ENCODE results near the gene C16orf54.
"Not testable (repeated sequence)": the region's sequence is repeated elsewhere in the genome, so short reads cannot be mapped to it uniquely, and the experiment has no call there.

The C16orf54 gene

GRCh38 chr16:29739927-29740629, 5.7 kb downstream of the C16orf54 start:
- not testable (repeated sequence) for FAIRE-seq

DNA sequence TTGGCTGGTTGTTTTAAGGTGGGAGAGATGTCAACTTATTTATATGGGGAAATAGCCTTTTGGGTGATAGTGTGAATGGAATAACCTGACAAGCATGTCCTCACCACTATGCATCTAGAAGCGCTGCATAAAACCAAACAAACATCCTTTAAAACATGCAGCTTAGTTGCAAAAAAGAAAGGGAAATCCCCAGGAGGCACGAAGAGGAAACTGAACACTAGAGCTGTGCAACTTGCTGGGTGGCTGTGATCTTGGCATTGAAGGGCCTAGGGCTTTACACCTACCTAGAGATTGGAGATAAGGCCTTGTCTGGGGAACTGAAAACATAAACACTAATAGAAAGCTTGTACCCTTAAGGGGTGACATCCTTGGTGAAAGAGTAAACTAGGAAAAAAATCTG, 7.3 kb downstream of the C16orf54 start:
- FAIRE-seq = no peak

DNA sequence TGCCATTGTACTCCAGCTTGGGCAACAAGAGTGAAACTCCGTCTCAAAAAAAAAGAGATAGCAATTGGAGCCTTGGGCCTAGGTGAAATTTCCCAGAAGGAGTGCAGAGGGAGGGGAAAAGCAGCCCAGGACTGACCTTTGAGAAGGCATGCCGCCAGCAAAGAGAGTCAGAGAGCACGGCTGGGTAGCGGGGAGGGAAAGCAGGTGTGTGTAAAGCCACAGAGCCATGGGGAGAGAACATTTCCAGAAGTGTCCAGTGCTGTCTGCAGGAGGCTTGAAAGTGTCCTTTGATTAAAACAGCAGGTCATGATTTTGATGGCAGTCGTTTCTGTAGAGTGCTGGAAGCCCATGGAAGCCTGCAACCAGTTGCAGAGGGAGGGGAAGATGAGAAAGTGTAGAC, 8.1 kb downstream of the C16orf54 start:
- no peak for FAIRE-seq

DNA sequence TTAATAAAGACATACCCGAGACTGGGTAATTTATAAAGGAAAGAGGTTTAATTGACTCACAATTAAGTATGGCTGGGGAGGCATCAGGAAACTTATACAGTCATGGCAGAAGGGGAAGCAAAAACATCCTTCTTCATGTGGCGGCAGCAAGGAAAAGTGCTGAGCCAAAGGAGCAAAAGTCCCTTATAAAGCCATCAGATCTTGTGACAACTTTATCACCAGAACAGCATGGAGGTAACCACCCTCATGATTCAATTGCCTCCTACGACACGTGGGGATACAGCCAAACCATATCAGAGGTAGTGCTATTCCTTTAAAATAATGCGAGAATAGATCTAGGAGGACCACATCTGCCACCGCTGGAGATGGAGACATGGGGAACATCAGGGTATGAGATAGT, 9.0 kb downstream of the C16orf54 start:
- FAIRE-seq = no peak

DNA sequence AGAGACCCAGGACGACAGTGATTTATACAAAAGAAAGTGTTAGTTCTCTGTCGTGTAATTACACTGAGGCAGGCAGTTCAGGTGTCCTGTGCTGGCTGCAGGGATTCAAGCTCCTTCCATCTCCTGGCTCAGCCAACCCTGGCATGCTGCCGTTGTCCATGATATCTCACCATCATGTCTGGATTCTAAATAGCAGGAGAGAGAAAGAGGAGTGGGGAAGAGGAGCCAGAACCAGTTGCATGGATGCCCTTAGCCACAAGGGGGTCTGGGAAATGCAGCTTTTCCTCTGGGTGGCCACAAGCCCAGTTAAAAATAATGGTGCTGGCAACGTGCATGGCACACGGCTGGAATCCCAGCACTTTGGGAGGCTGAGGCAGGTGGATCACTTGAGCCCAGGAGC, 9.7 kb downstream of the C16orf54 start:
- FAIRE-seq = no peak

DNA sequence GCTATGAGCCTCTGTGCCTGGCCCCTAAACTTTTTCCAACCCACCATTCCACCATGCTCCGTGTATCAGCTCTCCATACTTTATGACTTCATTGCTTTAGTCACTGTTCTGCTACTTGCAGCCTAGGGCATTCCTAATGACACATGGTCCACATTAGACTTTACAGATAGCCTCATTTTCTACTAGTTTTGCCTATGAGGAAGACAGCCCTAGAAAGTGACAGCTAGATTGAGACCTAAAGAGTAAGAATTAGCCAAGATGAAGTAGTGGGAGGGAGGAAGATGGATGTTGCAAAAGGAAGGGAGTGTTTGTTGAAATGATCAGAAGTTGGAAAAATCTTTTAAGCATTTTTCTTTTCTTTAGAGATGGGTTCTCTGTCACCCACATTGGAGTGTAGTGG, 11.0 kb downstream of the C16orf54 start:
- no peak for FAIRE-seq

DNA sequence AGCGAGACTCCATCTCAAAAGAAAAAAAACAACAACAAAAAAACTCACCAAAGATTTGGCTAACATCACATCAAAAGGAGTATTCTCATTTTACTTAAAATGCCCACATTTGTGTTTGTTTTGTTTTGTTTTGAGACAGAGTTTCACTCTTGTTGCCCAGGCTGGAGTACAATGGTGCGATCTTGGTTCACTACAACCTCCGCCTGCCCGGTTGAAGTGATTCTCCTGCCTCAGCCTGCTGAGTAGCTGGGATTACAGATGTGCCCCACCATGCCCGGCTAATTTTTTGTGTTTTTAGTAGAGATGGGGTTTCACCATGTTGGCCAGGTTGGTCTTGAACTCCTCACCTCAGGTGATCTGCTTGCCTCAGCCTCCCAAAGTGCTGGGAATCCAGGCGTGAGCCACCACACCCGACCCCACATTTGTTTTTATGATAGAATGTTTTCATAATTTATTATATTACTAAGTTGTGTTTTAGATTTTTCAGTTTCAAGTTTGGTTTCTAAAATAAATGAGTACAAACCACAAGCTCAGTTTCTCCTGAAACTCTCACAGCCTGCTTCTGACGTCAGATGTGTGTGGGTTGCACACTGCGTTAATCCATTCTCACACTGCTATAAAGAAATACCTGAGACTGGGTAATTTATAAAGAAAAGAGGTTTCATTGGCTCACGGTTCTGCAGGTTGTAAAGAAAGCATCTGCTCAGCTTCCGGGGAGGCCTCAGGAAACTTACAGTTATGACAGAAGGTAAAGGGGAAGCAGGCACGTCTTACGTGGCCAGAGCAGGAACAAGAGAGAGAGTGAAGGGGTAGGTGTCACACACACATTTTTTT, 13.8 kb downstream of the C16orf54 start:
- not testable (repeated sequence) for FAIRE-seq

DNA sequence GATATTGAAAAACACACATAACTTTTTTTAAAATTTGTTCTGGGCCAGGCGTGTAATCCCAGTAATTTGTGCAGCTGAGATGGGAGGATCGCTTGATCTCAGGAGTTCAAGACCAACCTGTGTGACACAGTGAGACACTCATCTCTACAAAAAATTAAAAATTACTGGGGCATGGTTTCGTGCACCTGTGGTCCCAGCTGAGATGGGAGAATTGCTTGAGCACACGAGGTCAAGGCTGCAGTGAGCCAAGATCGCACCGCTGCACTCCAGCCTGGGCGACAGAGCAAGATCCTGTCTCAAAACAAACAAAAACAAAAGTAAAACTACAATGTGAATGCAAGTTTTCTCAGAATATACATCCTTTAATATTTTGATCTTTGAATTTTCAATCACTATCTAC, 15.1 kb downstream of the C16orf54 start:
- no peak for FAIRE-seq

- no peak for FAIRE-seq
Measured at GRCh38 chr16:29729116-29729521, 16.7 kb downstream of the C16orf54 start.

DNA sequence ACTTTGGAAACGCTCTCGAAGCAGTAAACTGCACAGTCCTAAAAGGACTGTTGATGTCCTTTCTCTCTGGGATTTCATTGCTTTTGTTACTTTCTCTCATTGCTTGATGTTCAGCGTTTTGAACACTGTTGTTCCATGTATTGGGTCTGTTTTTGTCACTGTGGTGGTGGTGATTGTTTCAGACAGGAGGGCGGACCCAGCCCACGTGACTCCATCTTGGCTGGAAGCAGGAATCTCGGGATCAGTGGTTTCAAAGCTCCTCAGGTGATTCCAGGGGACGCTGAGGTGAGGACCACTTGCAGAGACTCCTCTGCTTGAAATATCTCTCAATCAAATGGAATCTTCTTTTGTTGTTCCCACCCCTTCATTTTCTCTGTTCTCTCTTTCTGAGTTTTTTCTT, 18.3 kb downstream of the C16orf54 start:
- no peak for FAIRE-seq

DNA sequence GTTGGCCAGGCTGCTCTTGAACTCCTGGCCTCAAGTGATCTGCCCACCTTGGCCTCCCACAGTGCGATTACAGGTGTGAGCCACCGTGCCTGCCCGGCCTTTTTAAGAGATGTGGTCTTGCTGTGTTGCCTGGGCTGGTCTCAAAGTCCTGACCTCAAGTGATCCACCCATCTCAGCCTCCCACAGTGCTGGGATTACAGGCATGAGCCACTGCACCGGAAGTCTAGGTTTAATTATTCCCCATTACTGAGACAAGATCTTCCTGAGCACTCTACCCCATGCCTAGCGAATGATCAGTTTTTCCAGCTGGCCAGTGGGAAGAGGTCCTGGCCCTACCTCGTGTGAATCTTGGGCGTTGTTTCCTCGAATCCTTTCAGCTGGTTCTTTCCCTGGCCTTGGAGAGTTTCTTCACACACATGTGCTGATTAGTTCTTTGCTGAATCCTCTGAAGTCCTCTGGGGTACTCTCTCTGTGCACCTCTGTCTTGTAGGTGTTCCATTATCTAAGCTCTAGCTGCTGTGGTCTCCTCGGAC, 18.9 kb downstream of the C16orf54 start:
- FAIRE-seq = no peak

DNA sequence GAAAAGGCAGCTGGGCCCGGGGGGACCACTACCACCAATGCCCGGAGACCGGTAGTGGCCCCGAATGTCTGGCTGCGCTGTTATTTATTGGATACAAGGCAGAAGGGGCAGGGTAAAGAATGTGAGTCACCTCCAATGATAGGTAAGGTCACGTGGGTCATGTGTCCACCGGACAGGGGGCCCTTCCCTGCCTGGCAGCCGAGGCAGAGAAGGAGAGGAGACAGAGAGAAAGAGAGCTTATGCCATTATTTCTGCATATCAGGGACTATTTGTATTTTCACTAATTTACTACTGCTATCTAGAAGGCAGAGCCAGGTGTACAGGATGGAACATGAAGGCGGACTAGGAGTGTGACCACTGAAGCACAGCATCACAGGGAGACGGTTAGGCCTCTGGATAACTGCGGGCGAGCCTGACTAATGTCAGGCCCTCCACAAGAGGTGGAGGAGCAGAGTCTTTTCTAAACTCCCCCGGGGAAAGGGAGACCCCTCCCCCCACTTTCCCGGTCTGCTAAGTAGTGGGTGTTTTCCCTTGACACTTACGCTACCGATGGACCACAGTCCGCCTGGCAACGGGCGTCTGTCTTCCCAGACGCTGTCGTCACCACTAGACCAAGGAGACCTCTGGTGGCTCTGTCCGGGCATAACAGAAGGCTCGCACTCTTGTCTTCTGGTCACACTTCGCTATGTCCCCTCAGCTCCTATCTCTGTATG, 24.5 kb downstream of the C16orf54 start:
- FAIRE-seq = not testable (repeated sequence)

DNA sequence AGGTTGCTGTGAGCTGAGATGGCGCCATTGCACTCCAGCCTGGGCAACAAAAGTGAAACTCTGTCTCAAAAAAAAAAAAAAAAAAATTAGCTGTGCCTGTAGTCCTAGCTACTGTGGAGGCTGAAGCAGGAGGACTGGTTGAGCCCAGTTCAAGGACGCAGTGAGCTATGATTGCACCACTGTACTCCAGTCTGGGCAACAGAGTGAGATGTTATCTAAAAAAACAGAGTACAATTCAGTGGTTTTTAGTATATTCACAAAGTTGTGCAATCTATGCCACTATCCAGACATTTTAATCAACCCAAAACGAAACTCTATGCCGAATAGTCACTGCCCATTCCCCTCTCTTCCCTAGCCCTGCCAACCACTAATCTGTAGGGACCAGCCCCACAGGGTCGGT, 25.1 kb downstream of the C16orf54 start:
- no peak for FAIRE-seq

GRCh38 chr16:29719063-29719462, 26.7 kb downstream of the C16orf54 start:
- no peak for FAIRE-seq

GRCh38 chr16:29717113-29717512, 28.7 kb downstream of the C16orf54 start:
- FAIRE-seq = no peak

- no peak for FAIRE-seq
Measured at GRCh38 chr16:29714972-29715371, 30.8 kb downstream of the C16orf54 start.

GRCh38 chr16:29714396-29714795, 31.4 kb downstream of the C16orf54 start:
- no peak for FAIRE-seq

DNA sequence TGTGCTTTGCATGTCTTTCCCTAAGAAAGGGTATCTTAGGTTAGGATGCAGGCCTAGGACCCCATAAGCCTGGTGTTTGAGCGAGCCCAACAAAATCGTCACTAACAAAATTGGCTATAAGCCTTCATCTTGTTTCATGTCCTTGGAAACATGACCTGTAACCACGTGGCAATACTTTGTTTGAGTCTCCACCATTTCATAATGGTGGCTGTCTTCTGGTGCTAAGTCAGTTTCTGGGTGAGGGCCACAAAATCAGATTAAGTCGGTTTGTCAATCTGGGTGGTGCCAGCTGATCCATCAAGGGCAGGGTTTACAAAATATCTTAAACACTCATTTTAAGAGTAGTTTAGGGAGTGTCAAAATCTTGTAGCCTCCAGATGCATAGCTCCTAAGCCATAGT, 33.0 kb downstream of the C16orf54 start:
- FAIRE-seq = no peak

- FAIRE-seq = no peak
Measured at GRCh38 chr16:29710227-29711219, 35.3 kb downstream of the C16orf54 start.

DNA sequence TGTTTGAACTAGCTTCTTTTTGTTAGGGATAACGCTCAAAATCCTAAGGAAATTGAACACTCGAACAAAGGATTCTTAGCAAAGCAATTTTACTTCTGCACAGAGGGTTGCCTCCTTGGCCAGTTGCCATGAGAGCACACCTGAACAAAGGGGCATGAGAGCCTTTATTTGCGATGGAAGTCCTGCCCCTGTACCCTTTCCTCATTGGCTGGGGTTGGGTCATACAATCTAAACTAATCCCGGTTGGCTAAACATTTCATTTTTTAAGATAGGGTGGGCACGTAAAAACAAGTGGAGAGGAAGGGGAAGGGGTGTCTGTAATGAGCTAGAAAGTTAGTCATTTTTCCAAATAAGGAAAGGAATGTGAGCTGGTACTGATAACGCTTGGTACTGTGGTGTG, 36.1 kb downstream of the C16orf54 start:
- not testable (repeated sequence) for FAIRE-seq

GRCh38 chr16:29708917-29709600, 36.7 kb downstream of the C16orf54 start:
- no peak for FAIRE-seq
